ENCODE measurements around the gene PIP5KL1. TPM values are rescaled to one million over a fixed set of nuclear protein-coding genes. Genes with fewer than 3 reads are reported as not detected.
A peak's percentile ranks its signal among the peaks of the same experiment; 100 is the strongest.
"Not testable (repeated sequence)": the region's sequence is repeated elsewhere in the genome, so short reads cannot be mapped to it uniquely, and the experiment has no call there.

PIP5KL1 gene
- total RNA-seq, 1 donor from 2014 or later, result 6.1 TPM

- FAIRE-seq (no peak), DNase-seq (ENCODE audit: low spot score in 2 of 2) (peak; percentile 91 to 92)
These were observed 31.2 kb downstream of the PIP5KL1 start, which contains the start of gene ST6GALNAC6 for GRCh38 chr9:127899128-127899943. TSS of gene ST6GALNAC6 (minus strand) at chr9:127899603. CDS start at chr9:127897981, 1,622 bp downstream.

- DNase-seq (ENCODE audit: low spot score in 2 of 2), result peak in 1 of 2 donors; percentile 55
- no peak for FAIRE-seq
These were observed 32.0 kb downstream of the PIP5KL1 start for GRCh38 chr9:127898433-127899127.

- DNase-seq (ENCODE audit: low spot score in 2 of 2), result peak; percentile 82 to 87
- FAIRE-seq, result no peak
These were observed 33.3 kb downstream of the PIP5KL1 start for GRCh38 chr9:127897193-127897692.

- DNase-seq (ENCODE audit: low spot score in 2 of 2) (no peak), FAIRE-seq (no peak)
These were observed 34.0 kb downstream of the PIP5KL1 start for GRCh38 chr9:127896395-127897192.

- no peak for FAIRE-seq
- DNase-seq (ENCODE audit: low spot score in 2 of 2), result no peak
These were observed 34.8 kb downstream of the PIP5KL1 start for GRCh38 chr9:127895811-127896210.

- FAIRE-seq (no peak), DNase-seq (ENCODE audit: low spot score in 2 of 2) (no peak)
These were observed 37.2 kb downstream of the PIP5KL1 start for GRCh38 chr9:127893392-127893791.

GRCh38 chr9:127892831-127893230 lies 37.7 kb downstream of the PIP5KL1 start:
- DNase-seq (ENCODE audit: low spot score in 2 of 2) (no peak), FAIRE-seq (no peak)

GRCh38 chr9:127890053-127890452 lies 40.5 kb downstream of the PIP5KL1 start:
- DNase-seq (ENCODE audit: low spot score in 2 of 2), result no peak
- no peak for FAIRE-seq

GRCh38 chr9:127887792-127888191 lies 42.8 kb downstream of the PIP5KL1 start:
- no peak for FAIRE-seq
- DNase-seq (ENCODE audit: low spot score in 2 of 2), result no peak

GRCh38 chr9:127886401-127886972 lies 44.1 kb downstream of the PIP5KL1 start:
- DNase-seq (ENCODE audit: low spot score in 2 of 2) (no peak), FAIRE-seq (no peak)

GRCh38 chr9:127885508-127886281 lies 44.9 kb downstream of the PIP5KL1 start:
- FAIRE-seq, result no peak
- no peak for DNase-seq (ENCODE audit: low spot score in 2 of 2)

GRCh38 chr9:127884976-127885490 lies 45.5 kb downstream of the PIP5KL1 start:
- no peak for DNase-seq (ENCODE audit: low spot score in 2 of 2)
- no peak for FAIRE-seq

- DNase-seq (ENCODE audit: low spot score in 2 of 2) (no peak), FAIRE-seq (no peak)
These were observed 46.1 kb downstream of the PIP5KL1 start for GRCh38 chr9:127884427-127884911.

GRCh38 chr9:127883959-127884358 lies 46.6 kb downstream of the PIP5KL1 start:
- FAIRE-seq (no peak), DNase-seq (ENCODE audit: low spot score in 2 of 2) (no peak)

GRCh38 chr9:127881715-127882114 lies 48.9 kb downstream of the PIP5KL1 start:
- not testable (repeated sequence) for FAIRE-seq

GRCh38 chr9:127880143-127880542 lies 50.4 kb downstream of the PIP5KL1 start:
- DNase-seq (ENCODE audit: low spot score in 2 of 2) (no peak), FAIRE-seq (no peak)

More at GRCh38 chr9:127881715-127882114, 48.9 kb downstream of the PIP5KL1 start:
- not testable (repeated sequence) for DNase-seq (ENCODE audit: low spot score in 2 of 2)

- FAIRE-seq, result no peak
- no peak for DNase-seq (ENCODE audit: low spot score in 2 of 2)
These were observed 51.8 kb downstream of the PIP5KL1 start for GRCh38 chr9:127878652-127879390.

- DNase-seq (ENCODE audit: low spot score in 2 of 2), result no peak
- no peak for FAIRE-seq
These were observed 52.5 kb downstream of the PIP5KL1 start for GRCh38 chr9:127878001-127878651.

All from frontal cortex (tissue), 4 donors.